ENCODE measurements around the gene JPH3.

GRCh38 chr16:87658564-87659225 is 56.4 kb downstream of the JPH3 start:
- no peak for TF ChIP-seq CTCF (IDR thresholded peaks at IDR 0.05)
- TF ChIP-seq POLR2A (IDR thresholded peaks at IDR 0.05) = no peak

Measured in testis (tissue), 2 donors.